ENCODE results near the gene LHX2. TPM values are rescaled to one million over a fixed set of nuclear protein-coding genes. Genes with fewer than 3 reads are reported as not detected.

LHX2 gene
- total and polyA plus RNA-seq, 8 donors = not detected

- 3 to 4% methylated on average over 6 of the region's 6 CpGs for WGBS, 2 donors
- ATAC-seq (no peak), DNase-seq (no peak), FAIRE-seq (no peak)
- Histone ChIP-seq H3K4me1 (peaks cover 0 to 3% (median 2%) of the 10 kb centered on the region in 3 donors), H3K27me3 (peaks cover 0 to 45% (median 20%) of the 10 kb centered on the region in 4 donors), H3K27ac (no peak overlapping the region), H3K36me3 (no peaks in the 10 kb centered on the region), H3K9me3 (no peaks in the 10 kb centered on the region), H3K4me3 (no peak overlapping the region)
- intact Hi-C loops (cut with DNase I) = no loop called here
- no peak for TF ChIP-seq CTCF (IDR thresholded peaks at IDR 0.05)
Measured at GRCh38 chr9:124001458-124001799, 10.1 kb upstream of the LHX2 start.

GRCh38 chr9:124001866-124002525 lies 9.6 kb upstream of the LHX2 start:
- no peak overlapping the region for H3K27ac ChIP-seq
- peaks cover 0 to 3% (median 0%) of the 10 kb centered on the region in 3 donors for H3K4me1 ChIP-seq
- no peaks in the 10 kb centered on the region for H3K9me3 ChIP-seq
- H3K27me3 ChIP-seq = peaks cover 0 to 41% (median 17%) of the 10 kb centered on the region in 4 donors
- TF ChIP-seq CTCF (IDR thresholded peaks at IDR 0.05) = no peak
- intact Hi-C loops (cut with DNase I) = no loop called here
- ATAC-seq = no peak
- no peak for DNase-seq
- FAIRE-seq = no peak
- no peak overlapping the region for H3K4me3 ChIP-seq
- no peaks in the 10 kb centered on the region for H3K36me3 ChIP-seq
- 5 to 6% methylated on average over 5 of the region's 5 CpGs for WGBS, 2 donors

GRCh38 chr9:124003636-124004349 lies 7.8 kb upstream of the LHX2 start:
- no peak for ATAC-seq
- WGBS, 2 donors = 6 to 7% methylated on average over 4 of the region's 4 CpGs

GRCh38 chr9:124004593-124004992 lies 7.0 kb upstream of the LHX2 start:
- TF ChIP-seq CTCF (IDR thresholded peaks at IDR 0.05) = no peak
- Histone ChIP-seq H3K27ac (no peak overlapping the region), H3K27me3 (peaks cover 3 to 49% (median 28%) of the 10 kb centered on the region in 4 donors), H3K4me1 (peaks cover 0 to 8% (median 7%) of the 10 kb centered on the region in 3 donors), H3K9me3 (no peaks in the 10 kb centered on the region), H3K4me3 (no peak overlapping the region), H3K36me3 (no peaks in the 10 kb centered on the region)
- DNase-seq (no peak), ATAC-seq (no peak), FAIRE-seq (no peak)
- WGBS, 2 donors = 5 to 7% methylated on average over 4 of the region's 4 CpGs
- intact Hi-C loops (cut with DNase I) = no loop called here

More at GRCh38 chr9:124003636-124004349, 7.8 kb upstream of the LHX2 start:
- no peak overlapping the region for H3K27ac ChIP-seq
- peaks cover 0 to 8% (median 7%) of the 10 kb centered on the region in 3 donors for H3K4me1 ChIP-seq
- DNase-seq (no peak), FAIRE-seq (no peak)
- H3K27me3 ChIP-seq = peaks cover 3 to 45% (median 25%) of the 10 kb centered on the region in 4 donors
- H3K9me3 ChIP-seq = no peaks in the 10 kb centered on the region
- intact Hi-C loops (cut with DNase I) = no loop called here
- no peaks in the 10 kb centered on the region for H3K36me3 ChIP-seq
- TF ChIP-seq CTCF (IDR thresholded peaks at IDR 0.05) = no peak
- no peak overlapping the region for H3K4me3 ChIP-seq
